Retinal pigment epithelial cell (primary cell): ENCODE results near the gene TIGD3.

ENCODE experiments used
- DNase-seq: peaks from one replicate; pipeline ENCODE4 v3.0.0-alpha.2; 2010; ENCODE audit warnings: low read depth
- H3K4me3 ChIP-seq: 2 replicates; pipeline ENCODE4 v1.5.1; 2011; ENCODE audit warnings: mild to moderate bottlenecking, low read length, control low read depth, moderate library complexity
- TF ChIP-seq, protein P1 (sequence below): conservative IDR thresholded peaks from 2 replicates; pipeline ENCODE4 v1.5.1; 2011; ENCODE audit warnings: low read depth, low read length, control low read depth, inconsistent platforms

TIGD3 gene

GRCh38 chr11:65356394-65356972, 1.9 kb downstream of the TIGD3 start:
- H3K4me3 ChIP-seq: no peak overlapping the region
- TF ChIP-seq, protein P1, sequence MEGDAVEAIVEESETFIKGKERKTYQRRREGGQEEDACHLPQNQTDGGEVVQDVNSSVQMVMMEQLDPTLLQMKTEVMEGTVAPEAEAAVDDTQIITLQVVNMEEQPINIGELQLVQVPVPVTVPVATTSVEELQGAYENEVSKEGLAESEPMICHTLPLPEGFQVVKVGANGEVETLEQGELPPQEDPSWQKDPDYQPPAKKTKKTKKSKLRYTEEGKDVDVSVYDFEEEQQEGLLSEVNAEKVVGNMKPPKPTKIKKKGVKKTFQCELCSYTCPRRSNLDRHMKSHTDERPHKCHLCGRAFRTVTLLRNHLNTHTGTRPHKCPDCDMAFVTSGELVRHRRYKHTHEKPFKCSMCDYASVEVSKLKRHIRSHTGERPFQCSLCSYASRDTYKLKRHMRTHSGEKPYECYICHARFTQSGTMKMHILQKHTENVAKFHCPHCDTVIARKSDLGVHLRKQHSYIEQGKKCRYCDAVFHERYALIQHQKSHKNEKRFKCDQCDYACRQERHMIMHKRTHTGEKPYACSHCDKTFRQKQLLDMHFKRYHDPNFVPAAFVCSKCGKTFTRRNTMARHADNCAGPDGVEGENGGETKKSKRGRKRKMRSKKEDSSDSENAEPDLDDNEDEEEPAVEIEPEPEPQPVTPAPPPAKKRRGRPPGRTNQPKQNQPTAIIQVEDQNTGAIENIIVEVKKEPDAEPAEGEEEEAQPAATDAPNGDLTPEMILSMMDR: no peak
- no peak for DNase-seq

DNA sequence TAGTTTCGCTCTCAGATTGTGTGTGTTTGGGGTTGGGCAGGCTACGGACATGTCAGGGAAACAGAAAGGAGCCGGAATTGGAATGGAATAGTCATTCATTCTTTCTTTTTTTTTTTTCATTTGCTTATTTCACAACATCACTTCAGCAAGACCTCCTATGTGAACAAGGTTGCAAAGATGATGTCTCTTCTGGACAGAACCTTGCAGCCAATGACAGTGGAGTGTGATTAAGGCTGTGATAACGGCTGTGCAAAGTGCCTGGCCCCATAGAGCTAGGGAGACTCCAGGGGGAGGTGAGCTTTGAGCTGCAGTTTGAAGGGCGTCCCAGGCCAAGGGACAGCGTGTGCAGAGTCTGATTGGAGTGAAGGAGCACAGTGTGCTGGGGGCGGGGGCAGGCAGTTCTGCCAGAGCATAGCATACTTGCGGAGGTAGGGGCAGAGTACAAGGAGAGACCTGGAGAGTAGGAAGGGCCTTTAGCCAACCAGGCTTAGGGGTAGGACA, 3.4 kb downstream of the TIGD3 start:
- no peak for DNase-seq
- TF ChIP-seq, protein P1: no peak
- no peak overlapping the region for H3K4me3 ChIP-seq

DNA sequence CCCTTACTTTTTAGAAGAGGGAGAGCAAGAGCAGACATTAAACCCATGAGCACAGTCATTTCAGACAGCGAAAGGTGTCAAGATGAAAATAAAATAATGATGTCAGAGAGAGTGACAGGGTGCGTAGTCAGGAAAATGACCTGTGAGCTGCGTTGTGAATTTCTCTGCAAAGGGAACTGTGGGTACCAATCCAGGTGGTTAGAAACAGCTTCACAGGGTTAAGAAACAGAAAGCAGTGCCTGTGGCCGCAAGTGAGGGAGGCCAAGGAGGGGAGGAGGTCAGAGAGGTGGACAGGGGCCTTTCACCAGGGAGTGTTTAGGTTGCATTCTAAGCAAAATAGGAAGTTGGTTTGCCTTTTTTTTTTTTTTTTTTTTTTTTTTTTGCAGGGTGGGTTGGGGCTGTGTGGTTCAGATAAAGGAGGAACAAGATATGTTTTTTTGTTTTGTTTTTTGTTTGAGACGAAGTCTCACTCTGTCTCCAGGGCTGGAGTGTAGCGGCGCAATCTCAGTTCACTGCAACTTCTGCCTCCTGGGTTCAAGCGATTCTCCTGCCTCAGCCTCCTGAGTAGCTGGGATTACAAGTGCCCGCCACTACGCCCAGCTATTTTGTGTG, 7.9 kb downstream of the TIGD3 start:
- TF ChIP-seq, protein P1: no peak
- DNase-seq: no peak
- no peak overlapping the region for H3K4me3 ChIP-seq

DNA sequence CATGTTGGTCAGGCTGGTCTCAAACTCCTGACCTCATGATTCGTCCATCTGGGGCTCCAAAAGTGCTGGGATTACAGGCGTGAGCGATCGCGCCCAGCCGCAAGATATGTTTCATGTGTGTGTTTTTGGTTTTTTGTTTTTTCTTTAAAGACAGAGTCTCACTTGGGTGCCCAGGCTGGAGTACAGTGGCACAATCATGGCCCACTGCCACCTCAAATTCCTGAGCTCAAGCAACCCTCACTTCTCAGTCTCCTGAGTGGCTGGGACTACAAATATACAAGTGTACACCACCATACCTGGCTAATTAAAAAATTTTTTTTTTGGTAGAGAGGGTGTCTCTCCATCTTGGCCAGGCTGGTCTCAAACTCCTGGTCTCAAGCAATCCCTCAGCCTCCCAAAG, 8.4 kb downstream of the TIGD3 start:
- no peak overlapping the region for H3K4me3 ChIP-seq
- DNase-seq: no peak
- TF ChIP-seq, protein P1: no peak

- no peak for DNase-seq
- no peak overlapping the region for H3K4me3 ChIP-seq
- TF ChIP-seq, protein P1: no peak
These were observed 9.2 kb downstream of the TIGD3 start for GRCh38 chr11:65363770-65364169.

- H3K4me3 ChIP-seq: no peak overlapping the region
- DNase-seq: peak; percentile 52
- TF ChIP-seq, protein P1: peak; percentile 71
These were observed 11.8 kb downstream of the TIGD3 start for GRCh38 chr11:65366340-65366773.

- TF ChIP-seq, protein P1: no peak
- DNase-seq: no peak
- no peak overlapping the region for H3K4me3 ChIP-seq
These were observed 16.1 kb downstream of the TIGD3 start for GRCh38 chr11:65370659-65371049.
